ENCODE results near the gene MAP3K9. TPM values are rescaled to one million over a fixed set of nuclear protein-coding genes. Genes with fewer than 3 reads are reported as not detected.

MAP3K9 gene
- total and polyA plus RNA-seq, 2 of the 8 experiments (the other 6 are each of a cell fraction or from before 2014, with no cell fraction given) = 9.8 to 24.7 TPM

DNA sequence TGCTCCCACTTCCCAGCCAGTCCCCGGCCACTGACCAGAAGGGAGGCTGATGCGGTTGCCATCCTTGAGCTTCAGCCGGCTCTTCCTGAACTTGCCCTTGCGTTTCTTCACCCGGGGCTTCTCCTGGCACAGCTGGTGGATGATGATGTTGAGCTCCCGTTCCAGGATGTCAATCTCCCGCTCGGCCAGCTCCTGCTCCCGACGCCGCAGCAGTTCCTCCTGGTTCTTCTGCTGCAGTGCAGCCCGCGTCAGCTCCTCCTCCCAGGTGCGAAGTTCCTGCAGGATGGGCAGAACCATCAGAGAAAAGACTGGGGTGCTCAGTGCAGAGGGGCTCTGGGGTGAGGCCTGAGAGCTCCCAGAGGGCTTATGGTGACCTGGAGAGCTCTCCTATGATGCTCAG lies 67.0 kb downstream of the MAP3K9 start (continued):
- TF ChIP-seq, protein P1, sequence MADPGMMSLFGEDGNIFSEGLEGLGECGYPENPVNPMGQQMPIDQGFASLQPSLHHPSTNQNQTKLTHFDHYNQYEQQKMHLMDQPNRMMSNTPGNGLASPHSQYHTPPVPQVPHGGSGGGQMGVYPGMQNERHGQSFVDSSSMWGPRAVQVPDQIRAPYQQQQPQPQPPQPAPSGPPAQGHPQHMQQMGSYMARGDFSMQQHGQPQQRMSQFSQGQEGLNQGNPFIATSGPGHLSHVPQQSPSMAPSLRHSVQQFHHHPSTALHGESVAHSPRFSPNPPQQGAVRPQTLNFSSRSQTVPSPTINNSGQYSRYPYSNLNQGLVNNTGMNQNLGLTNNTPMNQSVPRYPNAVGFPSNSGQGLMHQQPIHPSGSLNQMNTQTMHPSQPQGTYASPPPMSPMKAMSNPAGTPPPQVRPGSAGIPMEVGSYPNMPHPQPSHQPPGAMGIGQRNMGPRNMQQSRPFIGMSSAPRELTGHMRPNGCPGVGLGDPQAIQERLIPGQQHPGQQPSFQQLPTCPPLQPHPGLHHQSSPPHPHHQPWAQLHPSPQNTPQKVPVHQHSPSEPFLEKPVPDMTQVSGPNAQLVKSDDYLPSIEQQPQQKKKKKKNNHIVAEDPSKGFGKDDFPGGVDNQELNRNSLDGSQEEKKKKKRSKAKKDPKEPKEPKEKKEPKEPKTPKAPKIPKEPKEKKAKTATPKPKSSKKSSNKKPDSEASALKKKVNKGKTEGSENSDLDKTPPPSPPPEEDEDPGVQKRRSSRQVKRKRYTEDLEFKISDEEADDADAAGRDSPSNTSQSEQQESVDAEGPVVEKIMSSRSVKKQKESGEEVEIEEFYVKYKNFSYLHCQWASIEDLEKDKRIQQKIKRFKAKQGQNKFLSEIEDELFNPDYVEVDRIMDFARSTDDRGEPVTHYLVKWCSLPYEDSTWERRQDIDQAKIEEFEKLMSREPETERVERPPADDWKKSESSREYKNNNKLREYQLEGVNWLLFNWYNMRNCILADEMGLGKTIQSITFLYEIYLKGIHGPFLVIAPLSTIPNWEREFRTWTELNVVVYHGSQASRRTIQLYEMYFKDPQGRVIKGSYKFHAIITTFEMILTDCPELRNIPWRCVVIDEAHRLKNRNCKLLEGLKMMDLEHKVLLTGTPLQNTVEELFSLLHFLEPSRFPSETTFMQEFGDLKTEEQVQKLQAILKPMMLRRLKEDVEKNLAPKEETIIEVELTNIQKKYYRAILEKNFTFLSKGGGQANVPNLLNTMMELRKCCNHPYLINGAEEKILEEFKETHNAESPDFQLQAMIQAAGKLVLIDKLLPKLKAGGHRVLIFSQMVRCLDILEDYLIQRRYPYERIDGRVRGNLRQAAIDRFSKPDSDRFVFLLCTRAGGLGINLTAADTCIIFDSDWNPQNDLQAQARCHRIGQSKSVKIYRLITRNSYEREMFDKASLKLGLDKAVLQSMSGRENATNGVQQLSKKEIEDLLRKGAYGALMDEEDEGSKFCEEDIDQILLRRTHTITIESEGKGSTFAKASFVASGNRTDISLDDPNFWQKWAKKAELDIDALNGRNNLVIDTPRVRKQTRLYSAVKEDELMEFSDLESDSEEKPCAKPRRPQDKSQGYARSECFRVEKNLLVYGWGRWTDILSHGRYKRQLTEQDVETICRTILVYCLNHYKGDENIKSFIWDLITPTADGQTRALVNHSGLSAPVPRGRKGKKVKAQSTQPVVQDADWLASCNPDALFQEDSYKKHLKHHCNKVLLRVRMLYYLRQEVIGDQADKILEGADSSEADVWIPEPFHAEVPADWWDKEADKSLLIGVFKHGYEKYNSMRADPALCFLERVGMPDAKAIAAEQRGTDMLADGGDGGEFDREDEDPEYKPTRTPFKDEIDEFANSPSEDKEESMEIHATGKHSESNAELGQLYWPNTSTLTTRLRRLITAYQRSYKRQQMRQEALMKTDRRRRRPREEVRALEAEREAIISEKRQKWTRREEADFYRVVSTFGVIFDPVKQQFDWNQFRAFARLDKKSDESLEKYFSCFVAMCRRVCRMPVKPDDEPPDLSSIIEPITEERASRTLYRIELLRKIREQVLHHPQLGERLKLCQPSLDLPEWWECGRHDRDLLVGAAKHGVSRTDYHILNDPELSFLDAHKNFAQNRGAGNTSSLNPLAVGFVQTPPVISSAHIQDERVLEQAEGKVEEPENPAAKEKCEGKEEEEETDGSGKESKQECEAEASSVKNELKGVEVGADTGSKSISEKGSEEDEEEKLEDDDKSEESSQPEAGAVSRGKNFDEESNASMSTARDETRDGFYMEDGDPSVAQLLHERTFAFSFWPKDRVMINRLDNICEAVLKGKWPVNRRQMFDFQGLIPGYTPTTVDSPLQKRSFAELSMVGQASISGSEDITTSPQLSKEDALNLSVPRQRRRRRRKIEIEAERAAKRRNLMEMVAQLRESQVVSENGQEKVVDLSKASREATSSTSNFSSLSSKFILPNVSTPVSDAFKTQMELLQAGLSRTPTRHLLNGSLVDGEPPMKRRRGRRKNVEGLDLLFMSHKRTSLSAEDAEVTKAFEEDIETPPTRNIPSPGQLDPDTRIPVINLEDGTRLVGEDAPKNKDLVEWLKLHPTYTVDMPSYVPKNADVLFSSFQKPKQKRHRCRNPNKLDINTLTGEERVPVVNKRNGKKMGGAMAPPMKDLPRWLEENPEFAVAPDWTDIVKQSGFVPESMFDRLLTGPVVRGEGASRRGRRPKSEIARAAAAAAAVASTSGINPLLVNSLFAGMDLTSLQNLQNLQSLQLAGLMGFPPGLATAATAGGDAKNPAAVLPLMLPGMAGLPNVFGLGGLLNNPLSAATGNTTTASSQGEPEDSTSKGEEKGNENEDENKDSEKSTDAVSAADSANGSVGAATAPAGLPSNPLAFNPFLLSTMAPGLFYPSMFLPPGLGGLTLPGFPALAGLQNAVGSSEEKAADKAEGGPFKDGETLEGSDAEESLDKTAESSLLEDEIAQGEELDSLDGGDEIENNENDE (IDR thresholded peaks at IDR 0.05; ENCODE audit: insufficient replicate concordance, low read length) = no peak
- TF ChIP-seq EGR1 (IDR thresholded peaks at IDR 0.05; ENCODE audit: borderline replicate concordance, low read depth, low read length) (no peak), SIX5 (IDR thresholded peaks at IDR 0.05; ENCODE audit: low read depth, low read length) (no peak), NRF1 (IDR thresholded peaks at IDR 0.05; ENCODE audit: low read depth, low read length) (no peak), SIRT6 (IDR thresholded peaks at IDR 0.05; ENCODE audit: low read length) (no peak), SAP30 (IDR thresholded peaks at IDR 0.05; ENCODE audit: insufficient read depth, insufficient replicate concordance, low read length) (no peak), CHD1 (IDR thresholded peaks at IDR 0.05; ENCODE audit: low read depth, low read length) (no peak), GTF2F1 (IDR thresholded peaks at IDR 0.05; ENCODE audit: borderline replicate concordance, low read depth, low read length) (no peak)
- TF ChIP-seq, protein P2, sequence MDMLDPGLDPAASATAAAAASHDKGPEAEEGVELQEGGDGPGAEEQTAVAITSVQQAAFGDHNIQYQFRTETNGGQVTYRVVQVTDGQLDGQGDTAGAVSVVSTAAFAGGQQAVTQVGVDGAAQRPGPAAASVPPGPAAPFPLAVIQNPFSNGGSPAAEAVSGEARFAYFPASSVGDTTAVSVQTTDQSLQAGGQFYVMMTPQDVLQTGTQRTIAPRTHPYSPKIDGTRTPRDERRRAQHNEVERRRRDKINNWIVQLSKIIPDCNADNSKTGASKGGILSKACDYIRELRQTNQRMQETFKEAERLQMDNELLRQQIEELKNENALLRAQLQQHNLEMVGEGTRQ (IDR thresholded peaks at IDR 0.05; ENCODE audit: low read length) = no peak
- TF ChIP-seq, protein P3, sequence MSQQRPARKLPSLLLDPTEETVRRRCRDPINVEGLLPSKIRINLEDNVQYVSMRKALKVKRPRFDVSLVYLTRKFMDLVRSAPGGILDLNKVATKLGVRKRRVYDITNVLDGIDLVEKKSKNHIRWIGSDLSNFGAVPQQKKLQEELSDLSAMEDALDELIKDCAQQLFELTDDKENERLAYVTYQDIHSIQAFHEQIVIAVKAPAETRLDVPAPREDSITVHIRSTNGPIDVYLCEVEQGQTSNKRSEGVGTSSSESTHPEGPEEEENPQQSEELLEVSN (IDR thresholded peaks at IDR 0.05) = no peak

Measured in H1 (cell line).